ENCODE data around the gene RAPGEF1.

The RAPGEF1 gene

GRCh38 chr9:131528886-131529505 is 210.9 kb downstream of the RAPGEF1 start:
- no peak overlapping the region for H3K4me3 ChIP-seq (replicated peaks; ENCODE audit: insufficient read depth, low read length)
- DNase-seq (ENCODE audit: low read depth in 1 of 2, low spot score in 1 of 2), result no peak
- H3K27me3 ChIP-seq (ENCODE audit: insufficient read depth, poor library complexity, severe bottlenecking), result no peaks in the 10 kb centered on the region
- TF ChIP-seq REST (IDR thresholded peaks at IDR 0.05; ENCODE audit: insufficient replicate concordance, low read depth) (no peak), SPI1 (IDR thresholded peaks at IDR 0.05; ENCODE audit: borderline replicate concordance, low read depth) (no peak), POLR2AphosphoS5 (IDR thresholded peaks at IDR 0.05; ENCODE audit: low read depth) (no peak)
- no peak overlapping the region for H3K27ac ChIP-seq (replicated peaks)

- DNase-seq (ENCODE audit: low read depth in 1 of 2, low spot score in 1 of 2), result no peak
- Histone ChIP-seq H3K27me3 (ENCODE audit: insufficient read depth, poor library complexity, severe bottlenecking) (no peaks in the 10 kb centered on the region), H3K4me3 (replicated peaks; ENCODE audit: insufficient read depth, low read length) (no peak overlapping the region), H3K27ac (replicated peaks) (no peak overlapping the region)
- TF ChIP-seq GABPA (IDR thresholded peaks at IDR 0.05; ENCODE audit: low read depth) (no peak), POLR2AphosphoS5 (IDR thresholded peaks at IDR 0.05; ENCODE audit: low read depth) (no peak), CTCF (IDR thresholded peaks at IDR 0.05; ENCODE audit: insufficient read depth, low read length) (no peak), SPI1 (IDR thresholded peaks at IDR 0.05; ENCODE audit: borderline replicate concordance, low read depth) (no peak), REST (IDR thresholded peaks at IDR 0.05; ENCODE audit: insufficient replicate concordance, low read depth) (no peak)
These were observed 211.7 kb downstream of the RAPGEF1 start for GRCh38 chr9:131528186-131528585.
